SH-SY5Y (cell line): ENCODE data around the gene LETM1.

Experiments
- GATA2 ChIP-seq: IDR thresholded peaks from 2 replicates; pipeline ENCODE4 v1.6.1; 2011; ENCODE audit warnings: mild to moderate bottlenecking, low read depth, low read length
- GATA3 ChIP-seq: IDR thresholded peaks from 2 replicates; pipeline ENCODE4 v1.6.1; 2011; ENCODE audit warnings: low read depth, mild to moderate bottlenecking, low read length, moderate library complexity

- TF ChIP-seq GATA2 (no peak), GATA3 (no peak)
Measured at GRCh38 chr4:1868912-1869311, 13.0 kb upstream of the LETM1 start.
